Measurements from ENCODE around the gene DNAH17.

DNA sequence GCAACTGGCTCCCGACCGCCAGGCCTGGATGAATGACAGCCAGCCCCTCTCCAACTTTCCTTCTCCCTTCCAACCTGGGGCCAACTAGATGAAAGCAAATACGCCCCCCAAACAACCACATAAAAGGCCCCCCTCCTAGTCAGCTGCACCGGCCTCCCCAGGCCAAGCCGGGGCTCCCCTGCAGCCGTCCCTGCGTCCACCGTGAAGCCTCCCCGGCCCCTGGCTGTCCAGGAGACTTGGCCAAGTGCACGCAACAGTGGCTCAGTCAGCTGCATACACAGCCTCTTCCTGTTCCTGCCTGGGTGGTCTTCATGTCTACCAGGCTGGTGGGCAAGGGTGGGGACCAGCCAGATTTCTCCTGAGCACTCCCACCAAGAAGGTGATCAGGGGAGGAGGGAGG lies 16.0 kb downstream of the DNAH17 start:
- TF ChIP-seq ZNF70 (CRISPR knock-in tag; IDR thresholded peaks at IDR 0.05) (no peak), ISL1 (CRISPR knock-in tag; IDR thresholded peaks at IDR 0.05) (no peak), ARNTL (CRISPR knock-in tag; IDR thresholded peaks at IDR 0.05; ENCODE audit: borderline replicate concordance, low read depth) (no peak), ZFP3 (CRISPR knock-in tag; IDR thresholded peaks at IDR 0.05) (no peak), ZNF8 (CRISPR knock-in tag; IDR thresholded peaks at IDR 0.05) (no peak), OSR1 (CRISPR knock-in tag; IDR thresholded peaks at IDR 0.05) (no peak), GLIS3 (CRISPR knock-in tag; IDR thresholded peaks at IDR 0.05) (no peak), ESRRG (CRISPR knock-in tag; IDR thresholded peaks at IDR 0.05) (no peak), ZNF565 (CRISPR knock-in tag; conservative IDR thresholded peaks at IDR 0.05; ENCODE audit: low read depth) (no peak), TOX (CRISPR knock-in tag; IDR thresholded peaks at IDR 0.05; ENCODE audit: borderline replicate concordance) (no peak)
- TF ChIP-seq, protein P1, sequence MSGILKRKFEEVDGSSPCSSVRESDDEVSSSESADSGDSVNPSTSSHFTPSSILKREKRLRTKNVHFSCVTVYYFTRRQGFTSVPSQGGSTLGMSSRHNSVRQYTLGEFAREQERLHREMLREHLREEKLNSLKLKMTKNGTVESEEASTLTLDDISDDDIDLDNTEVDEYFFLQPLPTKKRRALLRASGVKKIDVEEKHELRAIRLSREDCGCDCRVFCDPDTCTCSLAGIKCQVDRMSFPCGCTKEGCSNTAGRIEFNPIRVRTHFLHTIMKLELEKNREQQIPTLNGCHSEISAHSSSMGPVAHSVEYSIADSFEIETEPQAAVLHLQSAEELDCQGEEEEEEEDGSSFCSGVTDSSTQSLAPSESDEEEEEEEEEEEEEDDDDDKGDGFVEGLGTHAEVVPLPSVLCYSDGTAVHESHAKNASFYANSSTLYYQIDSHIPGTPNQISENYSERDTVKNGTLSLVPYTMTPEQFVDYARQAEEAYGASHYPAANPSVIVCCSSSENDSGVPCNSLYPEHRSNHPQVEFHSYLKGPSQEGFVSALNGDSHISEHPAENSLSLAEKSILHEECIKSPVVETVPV (CRISPR knock-in tag; IDR thresholded peaks at IDR 0.05), result no peak
- TF ChIP-seq, protein P2, sequence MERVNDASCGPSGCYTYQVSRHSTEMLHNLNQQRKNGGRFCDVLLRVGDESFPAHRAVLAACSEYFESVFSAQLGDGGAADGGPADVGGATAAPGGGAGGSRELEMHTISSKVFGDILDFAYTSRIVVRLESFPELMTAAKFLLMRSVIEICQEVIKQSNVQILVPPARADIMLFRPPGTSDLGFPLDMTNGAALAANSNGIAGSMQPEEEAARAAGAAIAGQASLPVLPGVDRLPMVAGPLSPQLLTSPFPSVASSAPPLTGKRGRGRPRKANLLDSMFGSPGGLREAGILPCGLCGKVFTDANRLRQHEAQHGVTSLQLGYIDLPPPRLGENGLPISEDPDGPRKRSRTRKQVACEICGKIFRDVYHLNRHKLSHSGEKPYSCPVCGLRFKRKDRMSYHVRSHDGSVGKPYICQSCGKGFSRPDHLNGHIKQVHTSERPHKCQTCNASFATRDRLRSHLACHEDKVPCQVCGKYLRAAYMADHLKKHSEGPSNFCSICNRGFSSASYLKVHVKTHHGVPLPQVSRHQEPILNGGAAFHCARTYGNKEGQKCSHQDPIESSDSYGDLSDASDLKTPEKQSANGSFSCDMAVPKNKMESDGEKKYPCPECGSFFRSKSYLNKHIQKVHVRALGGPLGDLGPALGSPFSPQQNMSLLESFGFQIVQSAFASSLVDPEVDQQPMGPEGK (CRISPR knock-in tag; IDR thresholded peaks at IDR 0.05; ENCODE audit: borderline replicate concordance), result no peak

All from SK-N-SH treated with all-trans-retinoic acid at 6 μM for 48 hours (cell line).